HepG2 (cell line): Measurements from ENCODE around the gene PDE3B. TPM values are rescaled to one million over a fixed set of nuclear protein-coding genes. Genes with fewer than 3 reads are reported as not detected.

Source experiments
- ARNT2 ChIP-seq: sonication (generic); formaldehyde crosslinking; IDR thresholded peaks from 2 replicates; pipeline ENCODE4 v1.8.0; 2022; ENCODE audit warnings: mild to moderate bottlenecking, low read depth, missing genetic modification reagents, moderate library complexity
- CBFB ChIP-seq: sonication (generic); formaldehyde crosslinking; IDR thresholded peaks from 2 replicates; pipeline ENCODE4 v1.4.0; 2020; ENCODE audit warnings: missing genetic modification reagents
- HDAC1 ChIP-seq: sonication (generic); formaldehyde crosslinking; IDR thresholded peaks from 2 replicates; pipeline ENCODE4 v1.5.1; 2020; ENCODE audit warnings: mild to moderate bottlenecking, missing genetic modification reagents
- HMGXB4 ChIP-seq, 2 experiments: sonication (generic) in 1 of 2; formaldehyde crosslinking in 1 of 2; IDR thresholded peaks; 2 replicates each; pipeline versions ENCODE4 v1.4.0 to v1.6.1; 2018 to 2020; ENCODE audit warnings: missing genetic modification reagents in 2 of 2, borderline replicate concordance in 1 of 2, low read depth in 1 of 2, mild to moderate bottlenecking in 1 of 2, missing biosample characterization in 1 of 2
- MED8 ChIP-seq: sonication (generic); formaldehyde crosslinking; IDR thresholded peaks from 2 replicates; pipeline ENCODE4 v1.8.1; 2023; ENCODE audit warnings: mild to moderate bottlenecking, missing genetic modification reagents; ENCODE audit not compliant: insufficient replicate concordance
- MEIS1 ChIP-seq: sonication (generic); formaldehyde crosslinking; IDR thresholded peaks from 2 replicates; pipeline ENCODE4 v1.9.0; 2021; ENCODE audit warnings: mild to moderate bottlenecking, missing genetic modification reagents, moderate library complexity, borderline replicate concordance
- MXD1 ChIP-seq: sonication (generic); formaldehyde crosslinking; IDR thresholded peaks from 2 replicates; pipeline ENCODE4 v1.4.0; 2020; ENCODE audit warnings: mild to moderate bottlenecking, missing genetic modification reagents
- POLR2G ChIP-seq: fragments of 200-400 bp; formaldehyde crosslinking; IDR thresholded peaks from 2 replicates; pipeline ENCODE4 v1.6.1; 2018; ENCODE audit warnings: mild to moderate bottlenecking, low read depth, low read length, moderate library complexity
- RBFOX2 ChIP-seq: fragments of 200-400 bp; formaldehyde crosslinking; IDR thresholded peaks from 2 replicates; pipeline ENCODE4 v1.6.1; 2017; ENCODE audit warnings: low read depth, mild to moderate bottlenecking, low read length
- SALL1 ChIP-seq: sonication (generic); formaldehyde crosslinking; IDR thresholded peaks from 2 replicates; pipeline ENCODE4 v1.8.0; 2022; ENCODE audit warnings: mild to moderate bottlenecking, missing genetic modification reagents
- SOX13 ChIP-seq, 3 experiments: fragments of 450-650 bp in 1 of 3; sonication (generic) in 1 of 3; formaldehyde crosslinking in 1 of 3; IDR thresholded peaks in 2 of 3; conservative IDR thresholded peaks in 1 of 3; 2 replicates each; pipeline versions ENCODE4 v1.5.0 to v1.6.1; 2016 to 2020; ENCODE audit warnings: antibody characterized with exemption in 1 of 3, mild to moderate bottlenecking in 1 of 3, missing compliant biosample characterization in 1 of 3, missing genetic modification reagents in 1 of 3, moderate library complexity in 1 of 3
- TERF1 ChIP-seq: sonication (generic); formaldehyde crosslinking; IDR thresholded peaks from 2 replicates; pipeline ENCODE4 v1.8.0; 2022; ENCODE audit warnings: mild to moderate bottlenecking, missing genetic modification reagents, moderate library complexity
- ZKSCAN8 ChIP-seq: IDR thresholded peaks from 2 replicates; pipeline ENCODE4 v1.6.1; 2016; ENCODE audit warnings: borderline replicate concordance, missing genetic modification reagents, missing compliant biosample characterization
- ZNF367 ChIP-seq: sonication (generic); formaldehyde crosslinking; IDR thresholded peaks from 2 replicates; pipeline ENCODE4 v1.4.0; 2020; ENCODE audit warnings: missing genetic modification reagents, borderline replicate concordance
- ZNF776 ChIP-seq: sonication (generic); formaldehyde crosslinking; IDR thresholded peaks from 2 replicates; pipeline ENCODE4 v1.4.0; 2020; ENCODE audit warnings: mild to moderate bottlenecking, missing genetic modification reagents
- ZNF777 ChIP-seq: sonication (generic); formaldehyde crosslinking; IDR thresholded peaks from 2 replicates; pipeline ENCODE4 v1.4.0; 2020; ENCODE audit warnings: missing genetic modification reagents
- ZNF878 ChIP-seq: sonication (generic); formaldehyde crosslinking; IDR thresholded peaks from 2 replicates; pipeline ENCODE4 v1.8.1; 2023; ENCODE audit warnings: mild to moderate bottlenecking, missing genetic modification reagents, moderate library complexity
- ZSCAN31 ChIP-seq: sonication (generic); formaldehyde crosslinking; IDR thresholded peaks from 2 replicates; pipeline ENCODE4 v1.5.0; 2020; ENCODE audit warnings: low read depth, mild to moderate bottlenecking, missing genetic modification reagents
- polyA plus RNA-seq, 8 experiments: library from polyadenylated mRNA; depleted of rRNA in 3 of 8; stranded (reverse) in 7 of 8; unstranded in 1 of 8; fragments of >200 nt; fragmentation: Illumina TruSeq in 4 of 8; extraction: Trizol in 4 of 8; gene quantifications; 2 replicates each; pipeline versions ENCODE4 v1.2.1 to v1.2.3, GENCODE V29; 2011 to 2016; ENCODE audit warnings: low read depth in 4 of 8, missing spikeins in 1 of 8, mixed read lengths in 1 of 8; ENCODE audit not compliant: insufficient read depth in 1 of 8
- total RNA-seq, 5 experiments: library from RNA; depleted of rRNA; stranded (reverse); fragments of >200 nt; fragmentation: Illumina TruSeq; extraction: Trizol; gene quantifications; 2 replicates each; pipeline ENCODE4 v1.2.3, GENCODE V29; 2016; ENCODE audit warnings: low read depth in 1 of 5
- TF ChIP-seq, protein P1 (sequence below): sonication (generic); formaldehyde crosslinking; IDR thresholded peaks from 2 replicates; pipeline ENCODE4 v1.8.0; 2022; ENCODE audit warnings: missing genetic modification reagents, mild to moderate bottlenecking, inconsistent platforms, borderline replicate concordance
- TF ChIP-seq, protein P2 (sequence below): sonication (generic); formaldehyde crosslinking; IDR thresholded peaks from 2 replicates; pipeline ENCODE4 v1.4.0; 2020; ENCODE audit warnings: missing genetic modification reagents, borderline replicate concordance

PDE3B gene
- total and polyA plus RNA-seq, 2 of the 13 experiments (the other 11 are each of a cell fraction or from before 2014, with no cell fraction given) = 14.1 to 26.5 TPM

GRCh38 chr11:14644226-14645014, 816 bp downstream of the PDE3B start (continued):
- TF ChIP-seq, protein P1, sequence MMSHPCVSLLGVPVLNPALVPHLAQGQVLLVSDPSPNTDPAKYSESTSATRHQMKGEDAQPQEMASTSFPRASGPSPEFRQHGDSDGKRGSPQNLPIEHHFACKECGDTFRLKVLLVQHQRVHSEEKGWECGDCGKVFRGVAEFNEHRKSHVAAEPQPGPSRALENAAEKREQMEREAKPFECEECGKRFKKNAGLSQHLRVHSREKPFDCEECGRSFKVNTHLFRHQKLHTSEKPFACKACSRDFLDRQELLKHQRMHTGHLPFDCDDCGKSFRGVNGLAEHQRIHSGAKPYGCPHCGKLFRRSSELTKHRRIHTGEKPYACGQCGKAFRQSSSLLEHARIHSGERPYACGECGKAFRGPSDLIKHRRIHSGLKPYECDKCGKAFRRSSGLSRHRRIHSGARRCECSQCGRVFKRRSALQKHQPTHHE (CRISPR knock-in tag) = 0 out of 2 replicates have a peak, but pooled peaks have one; percentile 11
- no peak for TF ChIP-seq SOX13 (IDR thresholded peaks at IDR 0.05)
- peak in 1 of 2 experiments; percentile 3; a peak in 1 of 4 replicates for TF ChIP-seq SOX13 (CRISPR knock-in tag; conservative IDR thresholded peaks at IDR 0.05 in 1 of 2, IDR thresholded peaks at IDR 0.05 in 1 of 2)
- peak; percentile 49; the same call in 1 of the 2 replicates for TF ChIP-seq SALL1 (CRISPR knock-in tag)
- TF ChIP-seq CBFB (CRISPR knock-in tag) = no peak
- no peak for TF ChIP-seq ZKSCAN8 (CRISPR knock-in tag)
- peak; percentile 38; the same call in 1 of the 2 replicates for TF ChIP-seq MEIS1 (CRISPR knock-in tag)
- TF ChIP-seq POLR2G = no peak; the same call in 1 of the 2 replicates
- TF ChIP-seq HMGXB4 (CRISPR knock-in tag; IDR thresholded peaks at IDR 0.05; ENCODE audit: borderline replicate concordance in 1 of 2, low read depth in 1 of 2) = peak; percentile 58 to 96
- peak; percentile 55 for TF ChIP-seq MED8
- peak; percentile 30; the same call in 1 of the 2 replicates for TF ChIP-seq ZNF776 (CRISPR knock-in tag)
- TF ChIP-seq, protein P2, sequence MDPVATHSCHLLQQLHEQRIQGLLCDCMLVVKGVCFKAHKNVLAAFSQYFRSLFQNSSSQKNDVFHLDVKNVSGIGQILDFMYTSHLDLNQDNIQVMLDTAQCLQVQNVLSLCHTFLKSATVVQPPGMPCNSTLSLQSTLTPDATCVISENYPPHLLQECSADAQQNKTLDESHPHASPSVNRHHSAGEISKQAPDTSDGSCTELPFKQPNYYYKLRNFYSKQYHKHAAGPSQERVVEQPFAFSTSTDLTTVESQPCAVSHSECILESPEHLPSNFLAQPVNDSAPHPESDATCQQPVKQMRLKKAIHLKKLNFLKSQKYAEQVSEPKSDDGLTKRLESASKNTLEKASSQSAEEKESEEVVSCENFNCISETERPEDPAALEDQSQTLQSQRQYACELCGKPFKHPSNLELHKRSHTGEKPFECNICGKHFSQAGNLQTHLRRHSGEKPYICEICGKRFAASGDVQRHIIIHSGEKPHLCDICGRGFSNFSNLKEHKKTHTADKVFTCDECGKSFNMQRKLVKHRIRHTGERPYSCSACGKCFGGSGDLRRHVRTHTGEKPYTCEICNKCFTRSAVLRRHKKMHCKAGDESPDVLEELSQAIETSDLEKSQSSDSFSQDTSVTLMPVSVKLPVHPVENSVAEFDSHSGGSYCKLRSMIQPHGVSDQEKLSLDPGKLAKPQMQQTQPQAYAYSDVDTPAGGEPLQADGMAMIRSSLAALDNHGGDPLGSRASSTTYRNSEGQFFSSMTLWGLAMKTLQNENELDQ (CRISPR knock-in tag) = no peak
- TF ChIP-seq ZNF878 = no peak
- no peak for TF ChIP-seq MXD1
- peak; percentile 27; the same call in 1 of the 2 replicates for TF ChIP-seq ARNT2 (CRISPR knock-in tag)
- 0 out of 2 replicates have a peak, but pooled peaks have one; percentile 71 for TF ChIP-seq ZNF367 (CRISPR knock-in tag)
- peak; percentile 62; the same call in 1 of the 2 replicates for TF ChIP-seq ZSCAN31 (CRISPR knock-in tag)
- 0 out of 2 replicates have a peak, but pooled peaks have one; percentile 11 for TF ChIP-seq ZNF777 (CRISPR knock-in tag)
- TF ChIP-seq HDAC1 (CRISPR knock-in tag) = peak; percentile 82
- TF ChIP-seq TERF1 (CRISPR knock-in tag) = no peak
- peak; percentile 68 for TF ChIP-seq RBFOX2
